ENCODE data around the gene ABLIM3.

DNA sequence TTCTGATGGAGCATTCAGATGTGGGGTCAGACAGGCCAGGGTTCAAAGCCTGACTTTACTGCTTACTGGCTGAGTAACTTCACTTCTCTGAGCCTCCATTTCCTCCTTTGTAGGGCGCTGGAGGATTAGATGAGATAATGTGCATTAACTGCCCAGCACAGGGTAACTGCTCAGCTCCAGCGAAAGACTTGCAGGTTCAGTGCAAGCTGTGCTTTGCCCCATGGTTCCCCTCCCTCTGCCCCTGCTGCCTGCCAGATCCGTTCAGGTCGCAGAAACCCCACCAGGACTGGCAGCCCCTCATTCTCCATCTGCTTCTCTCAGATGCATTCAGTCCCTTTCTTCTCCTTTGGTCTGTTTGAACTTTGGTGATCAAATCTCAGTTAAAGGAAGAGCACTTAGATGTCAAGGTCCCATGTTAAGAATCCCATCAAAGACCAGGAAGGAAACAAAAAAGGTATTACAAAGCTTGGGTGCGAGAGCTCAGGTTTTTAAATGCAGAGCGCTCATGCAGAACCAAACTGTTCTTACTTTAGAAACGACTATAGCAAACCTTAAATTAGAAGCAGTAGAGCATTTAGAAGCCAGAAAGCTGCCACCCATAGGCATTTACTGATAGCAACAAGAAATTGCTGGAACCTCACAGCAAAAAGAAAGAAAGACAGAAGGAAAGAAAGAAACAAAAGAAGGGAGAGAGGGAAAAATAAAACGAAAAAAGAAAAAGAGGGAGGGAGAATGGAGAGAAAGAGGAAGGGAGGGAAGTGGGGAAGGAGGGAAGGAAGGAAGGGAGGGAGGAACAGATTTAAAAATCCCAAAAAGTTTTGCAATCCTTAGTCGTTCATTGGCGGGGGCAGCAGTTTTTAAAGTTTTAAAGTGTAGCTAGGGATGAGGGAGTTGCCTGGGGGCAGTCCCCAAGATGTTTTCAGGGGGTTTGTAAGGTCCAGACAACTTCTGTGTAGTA is 153.9 kb downstream of the ABLIM3 start:
- TF ChIP-seq, protein P1, sequence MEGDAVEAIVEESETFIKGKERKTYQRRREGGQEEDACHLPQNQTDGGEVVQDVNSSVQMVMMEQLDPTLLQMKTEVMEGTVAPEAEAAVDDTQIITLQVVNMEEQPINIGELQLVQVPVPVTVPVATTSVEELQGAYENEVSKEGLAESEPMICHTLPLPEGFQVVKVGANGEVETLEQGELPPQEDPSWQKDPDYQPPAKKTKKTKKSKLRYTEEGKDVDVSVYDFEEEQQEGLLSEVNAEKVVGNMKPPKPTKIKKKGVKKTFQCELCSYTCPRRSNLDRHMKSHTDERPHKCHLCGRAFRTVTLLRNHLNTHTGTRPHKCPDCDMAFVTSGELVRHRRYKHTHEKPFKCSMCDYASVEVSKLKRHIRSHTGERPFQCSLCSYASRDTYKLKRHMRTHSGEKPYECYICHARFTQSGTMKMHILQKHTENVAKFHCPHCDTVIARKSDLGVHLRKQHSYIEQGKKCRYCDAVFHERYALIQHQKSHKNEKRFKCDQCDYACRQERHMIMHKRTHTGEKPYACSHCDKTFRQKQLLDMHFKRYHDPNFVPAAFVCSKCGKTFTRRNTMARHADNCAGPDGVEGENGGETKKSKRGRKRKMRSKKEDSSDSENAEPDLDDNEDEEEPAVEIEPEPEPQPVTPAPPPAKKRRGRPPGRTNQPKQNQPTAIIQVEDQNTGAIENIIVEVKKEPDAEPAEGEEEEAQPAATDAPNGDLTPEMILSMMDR (optimal IDR thresholded peaks at IDR 0.05 in 1 of 3, IDR thresholded peaks at IDR 0.05 in 1 of 3, conservative IDR thresholded peaks at IDR 0.05 in 1 of 3; ENCODE audit: extremely low read depth in 1 of 3, insufficient read depth in 2 of 3, low read length in 3 of 3): no peak
- no peak for TF ChIP-seq EZH2 (IDR thresholded peaks at IDR 0.05; ENCODE audit: low read length)
